HG02623 (cell line): ENCODE results near the gene IL1RL2.

Source experiments
- ATAC-seq: cut with Tn5 transposase; IDR thresholded peaks from one replicate; pipeline ENCODE4 v1.9.1; 2021; ENCODE audit warnings: moderate library complexity; ENCODE audit not compliant: unreplicated experiment

IL1RL2 gene

DNA sequence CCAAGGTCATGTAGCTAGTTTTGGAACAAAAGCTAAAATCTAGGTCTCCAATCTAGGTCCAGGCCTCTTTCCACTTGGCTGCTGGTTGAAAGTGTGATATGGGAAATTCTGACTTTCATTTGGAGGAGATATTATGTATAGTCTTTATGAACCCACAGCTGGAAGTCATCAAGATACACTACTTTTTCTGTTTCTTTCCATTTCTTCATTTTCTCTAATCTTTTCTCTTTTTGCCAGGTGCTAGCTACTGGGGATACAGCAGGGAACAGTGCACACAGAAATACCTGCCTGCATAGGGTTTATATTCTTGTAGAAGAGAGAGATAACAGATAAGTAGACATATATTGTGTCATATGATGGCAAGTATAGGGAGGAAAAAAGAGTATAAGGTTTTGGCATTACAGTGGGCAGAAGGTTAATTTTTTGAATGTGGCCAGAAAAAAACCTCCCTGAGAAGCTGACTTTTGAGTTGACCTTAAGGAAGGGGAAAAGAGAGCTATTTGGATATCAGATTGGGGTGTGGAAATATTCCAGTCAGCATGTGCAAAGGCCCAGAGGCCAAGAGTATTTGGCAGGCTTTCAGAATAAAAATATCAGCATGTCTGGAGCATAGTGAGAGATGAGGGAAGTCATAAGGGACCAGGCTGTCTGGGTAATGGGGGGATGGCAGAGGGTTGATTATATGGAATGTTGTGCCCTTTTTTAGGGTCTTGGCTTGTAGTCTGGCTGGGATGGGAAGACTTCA lies 28.6 kb upstream of the IL1RL2 start:
- no peak for ATAC-seq

DNA sequence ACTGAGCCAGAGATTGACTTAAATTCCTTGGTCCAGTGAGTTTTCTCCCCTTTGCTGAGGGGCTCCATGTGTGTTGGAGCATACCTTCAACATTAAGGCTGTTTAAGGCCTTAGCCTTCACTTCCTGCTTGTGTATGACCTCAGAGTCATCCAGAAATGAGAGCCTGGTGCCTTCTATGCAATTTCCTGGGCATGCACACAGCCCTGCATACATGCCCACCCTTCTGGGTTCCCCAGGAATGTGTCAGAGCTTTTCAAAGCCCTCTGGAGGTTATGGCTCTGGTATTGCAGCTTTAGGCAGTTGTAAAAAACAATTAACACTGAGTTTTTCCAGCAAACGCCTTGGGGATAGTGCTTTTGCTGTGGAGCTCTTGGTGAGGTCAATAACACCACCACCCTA lies 27.5 kb upstream of the IL1RL2 start:
- ATAC-seq = no peak

DNA sequence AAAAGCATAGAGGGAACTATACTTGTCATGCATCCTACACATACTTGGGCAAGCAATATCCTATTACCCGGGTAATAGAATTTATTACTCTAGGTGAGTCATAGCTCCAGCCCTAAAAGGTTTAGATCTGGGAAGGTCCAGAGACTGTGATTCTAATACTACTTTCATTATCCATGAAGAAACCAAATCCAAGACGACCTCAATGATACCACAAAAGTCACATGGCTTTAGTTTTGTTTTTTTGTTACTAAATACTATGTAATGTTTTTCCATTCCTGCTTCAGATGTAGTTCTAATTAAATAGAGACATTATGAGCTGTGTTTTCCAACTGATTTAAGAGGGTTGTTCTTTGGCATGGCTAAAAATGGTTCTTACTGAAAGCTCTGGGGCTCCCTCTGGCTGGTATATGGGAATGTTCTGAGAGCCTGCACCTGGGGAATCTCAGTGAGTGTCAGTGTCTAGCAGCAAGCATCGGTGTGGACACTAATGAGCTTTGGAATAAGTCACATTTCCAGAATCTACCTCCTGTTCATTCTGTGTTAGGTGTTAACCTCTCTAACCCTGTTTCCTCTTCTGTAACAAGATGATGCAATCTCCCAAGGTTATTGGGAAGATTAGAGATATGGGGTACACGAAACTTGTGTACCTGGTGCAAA lies 20.5 kb upstream of the IL1RL2 start:
- ATAC-seq = no peak

DNA sequence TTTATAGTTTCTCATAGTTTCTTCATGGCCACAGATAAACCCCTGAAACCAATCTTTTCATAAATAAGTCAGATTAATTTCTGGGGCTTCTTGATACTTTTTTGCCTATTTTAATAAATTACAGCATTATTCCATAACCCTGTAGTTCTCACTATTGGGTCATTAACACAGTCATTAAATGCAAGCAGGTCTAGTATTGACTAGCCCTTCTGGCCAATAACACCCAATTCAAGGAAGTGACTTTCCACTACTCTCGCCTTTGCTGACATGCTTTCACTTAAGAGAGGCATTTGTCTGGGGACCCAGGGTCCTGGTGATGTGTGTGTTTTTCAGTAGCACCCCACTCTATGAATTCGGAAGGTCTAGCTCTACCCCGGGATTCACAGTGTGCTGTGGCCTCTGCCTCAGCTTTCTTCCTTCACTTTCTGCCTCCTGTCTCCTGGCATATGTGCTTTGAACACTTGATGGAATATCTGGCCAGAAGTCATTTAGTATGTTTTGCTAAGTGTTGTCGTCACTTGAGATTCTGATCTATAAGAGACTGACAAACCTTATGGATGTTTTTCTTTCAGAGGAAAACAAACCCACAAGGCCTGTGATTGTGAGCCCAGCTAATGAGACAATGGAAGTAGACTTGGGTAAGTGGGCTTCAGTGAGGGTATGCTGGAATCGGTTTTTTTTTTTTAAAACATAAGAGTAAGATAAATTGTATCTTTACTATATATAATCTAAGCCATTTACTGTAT lies 18.6 kb upstream of the IL1RL2 start:
- ATAC-seq = no peak

GRCh38 chr2:102171946-102172345 lies 14.9 kb upstream of the IL1RL2 start:
- no peak for ATAC-seq

DNA sequence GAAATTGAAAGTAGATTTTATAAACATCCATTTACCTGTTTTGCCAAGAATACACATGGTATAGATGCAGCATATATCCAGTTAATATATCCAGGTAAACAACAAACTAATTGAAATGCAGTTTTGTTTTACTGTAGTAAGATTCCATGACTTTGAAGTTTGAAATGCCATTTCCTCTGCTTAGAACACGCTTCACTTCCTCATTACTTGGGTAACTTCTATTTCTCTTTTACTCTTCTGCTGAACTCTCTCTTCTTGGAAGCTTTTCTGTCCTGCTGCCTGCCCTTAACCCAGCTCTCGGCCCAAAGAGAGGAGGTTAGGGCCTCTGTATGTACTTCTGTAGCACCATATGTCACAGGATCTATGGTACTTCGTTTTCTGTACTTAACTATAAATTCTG lies 14.1 kb upstream of the IL1RL2 start:
- ATAC-seq = no peak

DNA sequence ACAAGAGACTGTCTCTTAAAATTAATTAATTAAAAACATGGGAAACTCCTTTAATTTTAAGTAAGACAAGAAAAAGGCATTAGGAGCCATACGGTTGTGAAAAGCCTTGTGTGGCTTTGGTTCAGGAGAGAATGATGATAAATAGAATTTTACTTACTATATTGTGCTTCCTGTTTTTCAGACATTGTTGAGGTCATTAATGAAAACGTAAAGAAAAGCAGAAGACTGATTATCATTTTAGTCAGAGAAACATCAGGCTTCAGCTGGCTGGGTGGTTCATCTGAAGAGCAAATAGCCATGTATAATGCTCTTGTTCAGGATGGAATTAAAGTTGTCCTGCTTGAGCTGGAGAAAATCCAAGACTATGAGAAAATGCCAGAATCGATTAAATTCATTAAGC lies 10.7 kb upstream of the IL1RL2 start:
- no peak for ATAC-seq

- ATAC-seq = no peak
Observed at GRCh38 chr2:102177814-102178478, 8.9 kb upstream of the IL1RL2 start.

GRCh38 chr2:102179061-102179460 lies 7.8 kb upstream of the IL1RL2 start:
- ATAC-seq = no peak

- ATAC-seq = no peak
Observed at GRCh38 chr2:102179788-102180686, 6.8 kb upstream of the IL1RL2 start.

- no peak for ATAC-seq
Observed at GRCh38 chr2:102180687-102180999, 6.2 kb upstream of the IL1RL2 start.

DNA sequence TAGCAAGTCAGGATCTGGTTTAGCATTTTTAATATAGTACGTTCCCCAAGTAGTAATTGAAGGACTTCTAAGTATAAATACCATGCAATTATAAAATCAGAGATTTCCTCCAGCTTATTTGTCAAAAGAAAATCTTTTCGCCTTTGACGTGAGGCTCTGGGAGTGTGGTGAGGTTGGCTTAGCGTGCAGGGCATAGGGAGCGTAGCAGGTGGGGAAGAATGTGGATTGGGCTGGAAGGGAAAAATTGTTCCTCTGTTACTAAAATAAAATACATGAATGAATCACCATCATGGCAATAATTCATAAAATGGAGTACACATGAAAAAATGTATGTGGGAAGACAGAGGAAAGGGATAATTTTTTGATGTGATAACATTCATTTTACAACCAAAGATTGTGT lies 5.4 kb upstream of the IL1RL2 start:
- ATAC-seq = no peak

GRCh38 chr2:102181919-102182635 lies 4.7 kb upstream of the IL1RL2 start:
- no peak for ATAC-seq

GRCh38 chr2:102184018-102184417 lies 2.8 kb upstream of the IL1RL2 start:
- ATAC-seq = no peak

- no peak for ATAC-seq
Observed at GRCh38 chr2:102184568-102184967, 2.3 kb upstream of the IL1RL2 start.

GRCh38 chr2:102185347-102185746 lies 1.5 kb upstream of the IL1RL2 start:
- ATAC-seq = no peak

DNA sequence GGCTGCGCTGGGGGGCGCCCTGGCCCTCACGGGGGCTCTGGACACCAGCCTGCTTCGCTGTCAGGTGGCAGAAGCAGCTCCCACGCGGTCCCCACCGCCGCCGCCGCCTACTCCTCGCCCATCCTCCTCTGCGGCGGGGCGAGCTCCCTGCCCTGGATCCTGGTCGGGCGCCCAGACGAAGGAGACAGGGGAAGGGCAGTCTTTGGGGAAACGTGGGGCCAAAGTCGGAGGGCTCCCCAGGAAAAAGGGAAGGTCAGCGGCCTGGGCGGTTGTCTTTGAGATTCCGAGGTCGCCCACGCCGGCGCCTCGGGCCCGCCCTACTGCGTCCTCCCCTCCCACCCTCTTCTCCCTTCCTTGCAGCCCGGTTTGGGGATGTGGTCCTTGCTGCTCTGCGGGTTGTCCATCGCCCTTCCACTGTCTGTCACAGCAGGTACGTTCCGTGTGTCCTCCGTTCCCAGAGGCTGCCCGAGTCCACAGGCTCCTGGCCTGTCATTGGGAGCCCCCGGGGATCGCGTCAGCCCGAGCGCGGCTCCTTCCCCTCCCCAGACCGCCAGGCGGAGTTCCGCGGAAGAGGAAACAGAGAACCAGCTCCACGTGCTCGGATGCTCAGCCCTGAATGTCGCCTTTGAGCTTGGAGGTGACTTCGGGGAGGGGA lies 800 bp downstream of the IL1RL2 start:
- ATAC-seq = no peak

GRCh38 chr2:102190430-102191107 lies 3.7 kb downstream of the IL1RL2 start:
- no peak for ATAC-seq

DNA sequence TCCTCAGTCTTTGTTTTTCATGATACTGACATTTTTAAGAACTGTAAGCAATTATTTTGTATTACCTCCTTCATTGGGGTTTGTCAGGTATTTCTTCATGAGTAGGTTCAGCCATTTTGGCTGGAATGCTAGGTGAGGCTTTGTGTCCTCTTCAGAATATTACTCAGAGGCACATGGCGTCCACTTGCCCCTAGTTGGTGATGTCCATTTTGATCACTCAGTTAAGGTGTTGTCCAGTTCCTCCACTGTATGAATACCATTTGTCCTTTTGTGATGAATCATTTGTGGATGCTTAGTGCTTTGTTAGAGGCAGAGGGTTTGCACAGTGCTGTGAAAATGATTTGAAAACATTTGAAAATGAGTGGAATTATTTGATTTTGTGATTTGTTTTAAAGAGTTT lies 4.7 kb downstream of the IL1RL2 start:
- ATAC-seq = no peak
